Mesendoderm (in vitro differentiated cells): ENCODE data around the gene AMH. TPM values are rescaled to one million over a fixed set of nuclear protein-coding genes. Genes with fewer than 3 reads are reported as not detected.
"Not testable (repeated sequence)": the region's sequence is repeated elsewhere in the genome, so short reads cannot be mapped to it uniquely, and the experiment has no call there.

Experiments
- DNase-seq: peaks from one replicate; pipeline ENCODE4 v3.0.0; 2013
- H2AK5ac ChIP-seq: 2 replicates; pipeline ENCODE4 v1.6.1; 2013; ENCODE audit warnings: low read length, inconsistent platforms
- H2BK120ac ChIP-seq: 2 replicates; pipeline ENCODE4 v1.6.1; 2013; ENCODE audit warnings: low read depth, mild to moderate bottlenecking, low read length, moderate library complexity, mixed read lengths
- H2BK15ac ChIP-seq: replicated peaks from 2 replicates; pipeline ENCODE4 v1.6.1; 2013; ENCODE audit warnings: low read depth, mild to moderate bottlenecking, moderate library complexity
- H2BK5ac ChIP-seq: 2 replicates; pipeline ENCODE4 v1.6.1; 2013; ENCODE audit warnings: low read length, inconsistent platforms
- H3K18ac ChIP-seq: 2 replicates; pipeline ENCODE4 v1.6.1; 2013; ENCODE audit warnings: mild to moderate bottlenecking, low read length, mixed read lengths
- H3K23ac ChIP-seq: one replicate; pipeline ENCODE4 v1.6.1; 2013; ENCODE audit warnings: low read length
- H3K27ac ChIP-seq: 2 replicates; pipeline ENCODE4 v1.5.1; 2013; ENCODE audit warnings: low read depth, mild to moderate bottlenecking, inconsistent platforms, low read length, moderate library complexity
- H3K27me3 ChIP-seq: 2 replicates; pipeline ENCODE4 v1.6.1; 2013; ENCODE audit warnings: low read length, control low read depth, mild to moderate bottlenecking, inconsistent platforms; ENCODE audit not compliant: insufficient read depth, poor library complexity
- H3K36me3 ChIP-seq: 2 replicates; pipeline ENCODE4 v1.6.1; 2013; ENCODE audit warnings: low read length, inconsistent platforms; ENCODE audit not compliant: control insufficient read depth, insufficient read depth
- H3K4ac ChIP-seq: one replicate; pipeline ENCODE4 v1.6.1; 2013; ENCODE audit warnings: low read depth, mild to moderate bottlenecking, low read length, moderate library complexity
- H3K4me1 ChIP-seq: 2 replicates; pipeline ENCODE4 v1.6.1; 2013; ENCODE audit warnings: low read depth, low read length, inconsistent platforms; ENCODE audit not compliant: control insufficient read depth
- H3K4me2 ChIP-seq: 2 replicates; pipeline ENCODE4 v1.6.1; 2013; ENCODE audit warnings: low read length
- H3K4me3 ChIP-seq: 2 replicates; pipeline ENCODE4 v1.5.1; 2013; ENCODE audit warnings: mild to moderate bottlenecking, low read length
- H3K56ac ChIP-seq: one replicate; pipeline ENCODE4 v1.6.1; 2013; ENCODE audit warnings: low read length
- H3K79me1 ChIP-seq: 2 replicates; pipeline ENCODE4 v1.6.1; 2013; ENCODE audit warnings: low read length, inconsistent platforms
- H3K79me2 ChIP-seq: 2 replicates; pipeline ENCODE4 v1.6.1; 2013; ENCODE audit warnings: mild to moderate bottlenecking, low read length; ENCODE audit not compliant: control insufficient read depth, insufficient read depth
- H3K9ac ChIP-seq: 2 replicates; pipeline ENCODE4 v1.6.1; 2013; ENCODE audit warnings: low read length, inconsistent platforms
- H4K5ac ChIP-seq: one replicate; pipeline ENCODE4 v1.6.1; 2013; ENCODE audit warnings: low read length
- H4K8ac ChIP-seq: one replicate; pipeline ENCODE4 v1.6.1; 2013; ENCODE audit warnings: low read depth, mild to moderate bottlenecking, control low read depth, low read length, moderate library complexity
- WGBS: extraction: QIAGEN DNeasy Blood & Tissue Kit; methylation state at CpG from one replicate; pipeline ENCODE4 v1.1.7; 2013; ENCODE audit warnings: low lambda C conversion rate, missing lambda C conversion rate; ENCODE audit not compliant: insufficient coverage; ENCODE audit errors: extremely low coverage; 5-methylcytosine and 5-hydroxymethylcytosine counted together
- polyA plus RNA-seq, 2 experiments: library from polyadenylated mRNA; stranded (reverse); fragments of 200-250 nt; gene quantifications; one replicate each; pipeline ENCODE4 v1.2.3, GENCODE V29; 2013

Gene AMH
- 4.2 TPM for polyA plus RNA-seq (2013, experiment 1 of 2)
- 3.9 TPM for polyA plus RNA-seq (2013, experiment 2 of 2)

DNA sequence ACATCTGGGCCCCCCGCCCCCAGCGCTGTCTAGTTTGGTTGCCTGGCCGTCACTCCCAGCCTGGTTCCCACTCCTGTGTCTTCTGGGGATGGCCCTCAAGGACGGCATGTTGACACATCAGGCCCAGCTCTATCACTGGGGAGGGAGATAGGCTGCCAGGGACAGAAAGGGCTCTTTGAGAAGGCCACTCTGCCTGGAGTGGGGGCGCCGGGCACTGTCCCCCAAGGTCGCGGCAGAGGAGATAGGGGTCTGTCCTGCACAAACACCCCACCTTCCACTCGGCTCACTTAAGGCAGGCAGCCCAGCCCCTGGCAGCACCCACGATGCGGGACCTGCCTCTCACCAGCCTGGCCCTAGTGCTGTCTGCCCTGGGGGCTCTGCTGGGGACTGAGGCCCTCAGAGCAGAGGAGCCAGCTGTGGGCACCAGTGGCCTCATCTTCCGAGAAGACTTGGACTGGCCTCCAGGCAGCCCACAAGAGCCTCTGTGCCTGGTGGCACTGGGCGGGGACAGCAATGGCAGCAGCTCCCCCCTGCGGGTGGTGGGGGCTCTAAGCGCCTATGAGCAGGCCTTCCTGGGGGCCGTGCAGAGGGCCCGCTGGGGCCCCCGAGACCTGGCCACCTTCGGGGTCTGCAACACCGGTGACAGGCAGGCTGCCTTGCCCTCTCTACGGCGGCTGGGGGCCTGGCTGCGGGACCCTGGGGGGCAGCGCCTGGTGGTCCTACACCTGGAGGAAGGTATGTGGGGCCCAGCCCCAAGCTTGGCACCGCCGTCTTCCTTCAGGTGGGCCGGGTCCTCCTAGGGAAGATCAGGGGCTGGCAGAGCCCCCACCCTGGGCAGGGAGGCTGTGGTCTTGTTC lies at the start of gene AMH:
AMH (plus strand) TSS at position 314 of the 857 bp plus-strand sequence; CDS start at position 324, 10 bp downstream.
- Histone ChIP-seq H3K23ac (no peak within 1 kb of the TSS), H3K4ac (no peak within 1 kb of the TSS), H3K4me1 (no peaks in the 10 kb centered on the region), H4K5ac (no peak within 1 kb of the TSS), H2AK5ac (no peak within 1 kb of the TSS), H3K36me3 (peaks cover 15% of the 10 kb centered on the region), H2BK15ac (no peak within 1 kb of the TSS), H3K4me3 (no peak within 1 kb of the TSS), H3K79me1 (peaks cover 3% of the 10 kb centered on the region), H3K79me2 (no peaks in the 10 kb centered on the region), H3K27me3 (no peaks in the 10 kb centered on the region), H2BK120ac (no peak within 1 kb of the TSS), H2BK5ac (no peak within 1 kb of the TSS), H4K8ac (no peak within 1 kb of the TSS), H3K56ac (no peak within 1 kb of the TSS), H3K4me2 (no peak within 1 kb of the TSS), H3K18ac (no peak within 1 kb of the TSS), H3K9ac (no peak within 1 kb of the TSS), H3K27ac (no peak within 1 kb of the TSS)
- no peak for DNase-seq
- no CpG with 5 or more reads among the region's 27 CpGs for WGBS

DNA sequence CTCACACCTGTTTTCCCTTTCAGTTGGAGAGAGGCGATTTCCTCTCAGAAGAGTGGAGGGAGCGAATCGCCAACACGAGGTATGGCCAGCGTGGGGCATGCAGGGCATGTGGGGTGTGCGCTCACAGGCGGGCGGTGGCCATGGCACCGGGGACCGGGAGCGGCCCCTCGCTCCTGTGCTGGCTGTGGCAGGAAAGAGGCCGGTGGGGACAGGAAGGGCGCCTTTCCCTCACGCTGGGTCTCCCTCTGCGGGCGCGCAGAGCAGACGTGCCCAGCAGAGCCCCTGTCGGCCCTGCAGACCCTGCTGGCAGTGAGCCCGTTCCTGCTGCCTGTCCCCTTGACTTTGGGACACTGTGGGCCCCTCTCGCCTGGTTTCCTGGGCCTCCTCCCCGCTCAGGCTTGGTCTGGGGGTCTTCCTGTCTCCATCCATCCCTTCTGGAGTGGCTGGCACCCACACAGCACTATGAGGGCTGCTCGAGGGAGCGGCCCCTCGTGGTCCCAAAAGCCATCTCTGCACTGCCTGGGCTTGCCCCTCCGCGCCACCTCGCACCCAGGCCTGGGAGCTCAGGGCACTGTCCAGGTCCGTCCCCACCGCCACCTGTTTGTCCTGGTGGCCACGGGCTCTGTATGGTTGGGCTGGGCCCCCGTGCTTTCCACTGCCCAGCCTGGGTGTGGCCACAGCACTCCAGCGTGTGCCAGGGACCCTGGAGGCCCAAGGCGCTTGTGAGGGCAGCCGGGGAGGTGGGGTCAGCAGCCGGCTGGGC lies 49.1 kb upstream of the AMH start:
- Histone ChIP-seq H4K5ac (no peak overlapping the region), H3K4ac (no peak overlapping the region), H3K79me2 (peaks cover 1% of the 10 kb centered on the region), H4K8ac (no peak overlapping the region), H2BK15ac (no peak overlapping the region), H3K4me2 (no peak overlapping the region), H3K4me3 (no peak overlapping the region), H3K36me3 (peaks cover 1% of the 10 kb centered on the region), H3K79me1 (peaks cover 6% of the 10 kb centered on the region), H2BK120ac (no peak overlapping the region), H3K27me3 (no peaks in the 10 kb centered on the region), H2AK5ac (no peak overlapping the region), H3K4me1 (no peaks in the 10 kb centered on the region), H2BK5ac (no peak overlapping the region), H3K27ac (no peak overlapping the region), H3K18ac (no peak overlapping the region), H3K9ac (no peak overlapping the region), H3K56ac (no peak overlapping the region), H3K23ac (no peak overlapping the region)
- DNase-seq = no peak
- no CpG with 5 or more reads among the region's 37 CpGs for WGBS

DNA sequence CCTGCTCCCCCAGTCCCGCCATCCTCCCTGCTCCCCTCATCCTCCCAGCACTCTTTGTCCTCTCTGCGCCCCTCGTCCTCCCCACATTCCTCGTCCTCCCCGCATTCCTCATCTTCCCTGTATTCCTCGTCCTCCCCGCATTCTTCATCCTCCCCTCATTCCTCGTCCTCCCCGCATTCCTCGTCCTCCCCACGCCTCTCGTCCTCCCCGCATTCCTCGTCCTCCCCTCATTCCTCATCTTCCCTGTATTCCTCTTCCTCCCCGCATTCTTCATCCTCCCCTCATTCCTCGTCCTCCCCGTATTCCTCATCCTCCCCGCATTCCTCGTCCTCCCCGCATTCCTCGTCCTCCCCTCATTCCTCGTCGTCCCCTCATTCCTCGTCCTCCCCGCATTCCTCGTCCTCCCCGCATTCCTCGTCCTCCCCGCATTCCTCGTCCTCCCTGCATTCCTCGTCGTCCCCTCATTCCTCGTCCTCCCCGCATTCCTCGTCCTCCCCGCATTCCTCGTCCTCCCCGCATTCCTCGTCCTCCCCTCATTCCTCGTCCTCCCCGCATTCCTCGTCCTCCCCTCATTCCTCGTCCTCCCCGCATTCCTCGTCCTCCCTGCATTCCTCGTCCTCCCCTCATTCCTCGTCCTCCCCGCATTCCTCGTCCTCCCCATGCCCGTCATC lies 48.4 kb upstream of the AMH start:
- H3K23ac ChIP-seq, H3K36me3 ChIP-seq, H2AK5ac ChIP-seq, H3K79me2 ChIP-seq, H3K27ac ChIP-seq, H3K4me2 ChIP-seq, H2BK120ac ChIP-seq, H3K4me1 ChIP-seq, H3K56ac ChIP-seq, H3K18ac ChIP-seq, H4K8ac ChIP-seq, H3K4me3 ChIP-seq, H3K9ac ChIP-seq, H2BK5ac ChIP-seq, H3K27me3 ChIP-seq, H4K5ac ChIP-seq, H2BK15ac ChIP-seq, H3K79me1 ChIP-seq, H3K4ac ChIP-seq: not testable (repeated sequence)
- WGBS = 100% methylated on average over 37 of the region's 50 CpGs
- DNase-seq = peak; percentile 28

DNA sequence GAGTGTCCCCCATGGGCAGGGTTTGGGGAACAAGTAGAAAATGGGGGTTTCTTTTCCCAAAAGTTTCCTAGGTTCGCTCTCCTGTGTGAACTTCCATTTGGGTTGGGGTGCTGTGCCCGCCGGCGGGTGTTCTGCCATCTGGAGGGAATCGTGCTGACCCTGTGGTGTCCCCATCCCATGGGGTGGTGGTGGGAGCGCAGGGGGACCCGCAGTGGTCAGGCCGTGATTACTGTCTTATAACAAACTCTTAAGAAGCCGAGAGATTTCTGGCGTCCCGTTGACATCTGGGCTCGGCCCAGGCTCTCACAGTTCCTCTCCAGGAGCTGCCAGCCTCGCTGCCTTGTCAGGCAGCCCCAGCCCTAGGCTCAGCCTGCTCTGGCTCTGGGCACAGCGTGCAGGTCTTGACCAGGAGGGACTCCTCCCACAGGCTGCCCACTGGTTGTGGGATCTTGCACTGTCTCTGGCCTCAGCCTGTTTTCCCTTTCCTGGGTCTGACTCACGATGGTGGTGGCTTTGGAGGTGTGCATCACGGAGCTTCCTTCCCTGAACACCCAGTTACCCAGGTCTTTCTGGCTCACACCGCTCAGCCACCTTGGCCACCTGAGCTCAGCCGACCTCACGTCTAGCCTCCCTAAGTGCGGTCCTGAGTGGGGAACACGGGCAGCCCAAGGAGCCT lies 47.5 kb upstream of the AMH start:
- Histone ChIP-seq H3K4ac (no peak overlapping the region), H2BK5ac (no peak overlapping the region), H2BK120ac (no peak overlapping the region), H3K27ac (no peak overlapping the region), H3K36me3 (peaks cover 1% of the 10 kb centered on the region), H3K9ac (no peak overlapping the region), H2BK15ac (no peak overlapping the region), H3K4me1 (no peaks in the 10 kb centered on the region), H3K4me2 (no peak overlapping the region), H4K8ac (no peak overlapping the region), H3K79me2 (peaks cover 1% of the 10 kb centered on the region), H4K5ac (no peak overlapping the region), H3K27me3 (no peaks in the 10 kb centered on the region), H3K56ac (no peak overlapping the region), H3K4me3 (no peak overlapping the region), H3K23ac (no peak overlapping the region), H3K18ac (no peak overlapping the region), H2AK5ac (no peak overlapping the region), H3K79me1 (peaks cover 6% of the 10 kb centered on the region)
- no CpG with 5 or more reads among the region's 21 CpGs for whole genome bisulfite sequencing
- DNase-seq = no peak

DNA sequence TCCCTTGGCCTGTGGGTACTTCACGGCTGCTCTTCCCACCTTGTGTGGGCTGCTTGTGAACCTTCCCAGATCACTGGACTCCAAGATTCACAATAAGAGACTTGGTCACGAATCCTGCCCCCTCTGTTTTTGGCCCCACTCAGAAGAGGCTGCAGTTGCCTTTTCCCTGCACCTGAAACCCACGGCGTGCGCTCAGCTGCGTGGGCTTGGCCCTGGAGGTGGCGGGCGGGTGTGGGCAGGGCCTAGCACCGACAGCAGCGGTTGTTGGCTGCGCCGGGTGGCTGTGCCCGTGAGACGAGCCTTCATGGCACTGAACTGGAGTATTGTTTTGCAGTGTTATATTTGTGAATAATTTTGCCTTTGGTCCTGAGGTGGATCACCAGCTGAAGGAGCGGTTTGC lies 46.8 kb upstream of the AMH start:
- Histone ChIP-seq H3K23ac (no peak overlapping the region), H4K5ac (no peak overlapping the region), H4K8ac (no peak overlapping the region), H3K18ac (no peak overlapping the region), H3K4me2 (no peak overlapping the region), H3K56ac (no peak overlapping the region), H3K79me1 (peaks cover 6% of the 10 kb centered on the region), H3K27me3 (no peaks in the 10 kb centered on the region), H3K36me3 (peaks cover 1% of the 10 kb centered on the region), H3K79me2 (peaks cover 1% of the 10 kb centered on the region), H3K4me3 (no peak overlapping the region), H3K9ac (no peak overlapping the region), H2BK5ac (no peak overlapping the region), H2AK5ac (no peak overlapping the region), H3K4ac (no peak overlapping the region), H3K4me1 (no peaks in the 10 kb centered on the region), H3K27ac (no peak overlapping the region), H2BK15ac (no peak overlapping the region), H2BK120ac (no peak overlapping the region)
- WGBS = no CpG with 5 or more reads among the region's 15 CpGs
- no peak for DNase-seq
